Brain microvascular endothelial cell (primary cell): ENCODE results near the gene LRBA.

ENCODE experiments used
- DNase-seq: peaks from one replicate; pipeline ENCODE4 v3.0.0-alpha.2; 2020
- H3K27ac ChIP-seq: fragments of 250-450 bp; sonication (Bioruptor Pico); 2 replicates; pipeline ENCODE4 v1.5.1; 2020; ENCODE audit warnings: mild to moderate bottlenecking, moderate library complexity
- H3K27me3 ChIP-seq: fragments of 250-450 bp; sonication (Bioruptor Pico); replicated peaks from 2 replicates; pipeline ENCODE4 v1.5.1; 2020; ENCODE audit warnings: mild to moderate bottlenecking
- H3K36me3 ChIP-seq: fragments of 250-450 bp; sonication (Bioruptor Pico); replicated peaks from 2 replicates; pipeline ENCODE4 v1.5.1; 2020; ENCODE audit warnings: mild to moderate bottlenecking
- H3K4me3 ChIP-seq: 2 replicates; pipeline ENCODE4 v1.5.1; 2011; ENCODE audit warnings: low read depth, mild to moderate bottlenecking, control low read depth, low read length, moderate library complexity
- CTCF ChIP-seq: IDR thresholded peaks from 2 replicates; pipeline ENCODE4 v1.5.1; 2011; ENCODE audit warnings: low read depth, mild to moderate bottlenecking, moderate library complexity, low read length, control low read depth, inconsistent platforms; ENCODE audit errors: missing control alignments
- in situ Hi-C: cut with HindIII; loops from 2 replicates; pipeline ENCODE4 v1.10.0; 2017; ENCODE audit warnings: low sequenced_read_pairs, low pct_ligation_motif_present

LRBA gene

GRCh38 chr4:150255610-150256224, 759.4 kb downstream of the LRBA start:
- H3K27me3 ChIP-seq = no peaks in the 10 kb centered on the region
- H3K4me3 ChIP-seq = no peak overlapping the region
- in situ Hi-C loops = no loop called here
- no peak for DNase-seq
- no peak for TF ChIP-seq CTCF
- no peaks in the 10 kb centered on the region for H3K36me3 ChIP-seq
- no peak overlapping the region for H3K27ac ChIP-seq

GRCh38 chr4:150253965-150254630, 761.0 kb downstream of the LRBA start:
- H3K4me3 ChIP-seq = no peak overlapping the region
- DNase-seq = no peak
- TF ChIP-seq CTCF = no peak
- no peaks in the 10 kb centered on the region for H3K27me3 ChIP-seq
- H3K36me3 ChIP-seq = no peaks in the 10 kb centered on the region
- no peak overlapping the region for H3K27ac ChIP-seq
- in situ Hi-C loops = no loop called here

- Histone ChIP-seq H3K36me3 (no peaks in the 10 kb centered on the region), H3K27ac (no peak overlapping the region), H3K27me3 (no peaks in the 10 kb centered on the region), H3K4me3 (no peak overlapping the region)
- TF ChIP-seq CTCF = no peak
- DNase-seq = no peak
- in situ Hi-C loops = no loop called here
Observed at GRCh38 chr4:150253416-150253815, 761.7 kb downstream of the LRBA start.

GRCh38 chr4:150252741-150253140, 762.3 kb downstream of the LRBA start:
- Histone ChIP-seq H3K36me3 (no peaks in the 10 kb centered on the region), H3K4me3 (no peak overlapping the region), H3K27ac (no peak overlapping the region), H3K27me3 (no peaks in the 10 kb centered on the region)
- in situ Hi-C loops = no loop called here
- TF ChIP-seq CTCF = no peak
- no peak for DNase-seq

- in situ Hi-C loops = no loop called here
- Histone ChIP-seq H3K4me3 (no peak overlapping the region), H3K36me3 (no peaks in the 10 kb centered on the region), H3K27me3 (no peaks in the 10 kb centered on the region), H3K27ac (no peak overlapping the region)
- no peak for TF ChIP-seq CTCF
- no peak for DNase-seq
Observed at GRCh38 chr4:150252306-150252705, 762.8 kb downstream of the LRBA start.
